Gastroesophageal sphincter (tissue), 3 donors: Measurements from ENCODE around the gene NBAS.

Experiments used
- CTCF ChIP-seq, 4 experiments: fragments of 200-600 bp in 2 of 4; fragments of 450-650 bp in 2 of 4; sonication (generic) in 1 of 4; IDR thresholded peaks; one replicate each; pipeline ENCODE4 v1.5.1; 2017 to 2019; ENCODE audit warnings: antibody characterized with exemption in 4 of 4, mild to moderate bottlenecking in 2 of 4, moderate library complexity in 2 of 4
- EP300 ChIP-seq: sonication (generic); formaldehyde crosslinking; IDR thresholded peaks from one replicate; pipeline ENCODE4 v1.6.1; 2017; ENCODE audit warnings: antibody characterized with exemption, mild to moderate bottlenecking
- POLR2A ChIP-seq, 2 donors: fragments of 450-650 bp; IDR thresholded peaks; one replicate each; pipeline ENCODE4 v1.6.1; 2017; ENCODE audit warnings: antibody characterized with exemption in 2 of 2, mild to moderate bottlenecking in 2 of 2, moderate library complexity in 1 of 2
- POLR2AphosphoS5 ChIP-seq: sonication (generic); formaldehyde crosslinking; IDR thresholded peaks from one replicate; pipeline ENCODE4 v1.6.1; 2017; ENCODE audit warnings: antibody characterized with exemption

- no peak for TF ChIP-seq CTCF (IDR thresholded peaks at IDR 0.05)
- no peak for TF ChIP-seq EP300
- TF ChIP-seq POLR2AphosphoS5 = no peak
- TF ChIP-seq POLR2A (IDR thresholded peaks at IDR 0.05) = no peak
Observed at GRCh38 chr2:15218423-15219086, 342.6 kb downstream of the NBAS start.
